ENCODE results near the gene SUGT1.
A peak's percentile ranks its signal among the peaks of the same experiment; 100 is the strongest.

DNA sequence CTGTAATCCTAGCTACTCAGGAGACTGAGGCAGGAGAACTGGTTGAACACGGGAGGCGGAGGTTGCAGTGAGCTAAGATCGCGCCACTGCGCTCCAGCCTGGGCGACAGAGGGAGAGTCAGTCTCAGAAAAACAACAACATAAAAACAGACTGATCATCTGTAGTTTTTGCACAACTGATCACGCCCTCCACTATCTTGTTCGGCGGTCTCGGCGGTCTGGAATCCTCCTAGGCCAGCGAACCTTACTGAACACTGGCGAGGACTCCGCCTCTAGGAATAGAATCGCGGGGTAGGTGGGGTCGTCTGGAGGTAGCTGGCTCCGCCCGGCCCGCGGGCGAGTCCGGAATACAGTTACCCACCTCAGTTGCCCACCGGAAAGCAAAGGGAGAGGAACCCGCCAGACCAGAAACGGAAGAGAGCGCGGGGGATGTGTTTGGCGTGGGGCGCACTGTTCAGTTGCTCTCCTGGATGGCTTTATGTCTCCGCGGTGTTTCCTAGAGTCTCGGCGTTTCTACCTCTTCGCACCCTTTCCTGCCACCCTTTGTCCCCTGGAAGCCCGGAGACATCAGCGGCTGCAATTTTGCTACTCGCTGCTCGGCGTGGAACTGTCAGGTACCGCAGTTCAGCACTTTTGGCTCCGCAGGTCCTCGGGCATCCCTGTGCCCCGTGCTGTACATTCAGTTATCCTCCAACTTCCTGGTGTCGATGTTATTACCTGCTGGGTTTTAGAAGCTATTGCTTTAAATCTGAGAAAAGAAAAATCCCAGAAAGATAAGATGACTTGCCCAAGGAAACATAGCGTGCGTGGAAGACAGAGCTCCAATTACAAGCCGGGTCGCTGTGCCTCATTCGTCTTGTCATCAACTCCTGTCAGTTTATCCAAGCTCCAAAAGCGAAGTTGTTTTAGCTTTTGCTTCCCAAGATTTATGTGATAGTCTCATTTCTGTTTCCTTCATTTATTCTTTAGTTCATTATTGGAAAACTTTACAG lies 35.3 kb upstream of the SUGT1 start:
- TF ChIP-seq CTCF (IDR thresholded peaks at IDR 0.05), result no peak
- TF ChIP-seq POLR2AphosphoS5 (IDR thresholded peaks at IDR 0.05), result peak in 1 of 3 donors; percentile 58

All from stomach (tissue), 4 donors.